ENCODE data around the gene ST8SIA6.
A peak's percentile ranks its signal among the peaks of the same experiment; 100 is the strongest.

ST8SIA6 gene

GRCh38 chr10:17386021-17386420 is 68.4 kb downstream of the ST8SIA6 start:
- DNase-seq (ENCODE audit: low read depth in 2 of 2) = no peak

- DNase-seq (ENCODE audit: low read depth in 2 of 2) = no peak
Measured at GRCh38 chr10:17385066-17385465, 69.3 kb downstream of the ST8SIA6 start.

- no peak for DNase-seq (ENCODE audit: low read depth in 2 of 2)
Measured at GRCh38 chr10:17383801-17384555, 70.4 kb downstream of the ST8SIA6 start.

GRCh38 chr10:17381502-17382142 is 72.8 kb downstream of the ST8SIA6 start:
- no peak for DNase-seq (ENCODE audit: low read depth in 2 of 2)

- DNase-seq (ENCODE audit: low read depth in 2 of 2) = no peak
Measured at GRCh38 chr10:17380888-17381287, 73.5 kb downstream of the ST8SIA6 start.

GRCh38 chr10:17380016-17380415 is 74.4 kb downstream of the ST8SIA6 start:
- DNase-seq (ENCODE audit: low read depth in 2 of 2) = no peak

GRCh38 chr10:17379151-17379690 is 75.2 kb downstream of the ST8SIA6 start:
- DNase-seq (ENCODE audit: low read depth in 2 of 2) = no peak

GRCh38 chr10:17375936-17376584 is 78.3 kb downstream of the ST8SIA6 start:
- peak in 1 of 2 donors; percentile 4 for DNase-seq (ENCODE audit: low read depth in 2 of 2)

GRCh38 chr10:17368708-17369272 is 85.6 kb downstream of the ST8SIA6 start:
- DNase-seq (ENCODE audit: low read depth in 2 of 2) = no peak

GRCh38 chr10:17366705-17367104 is 87.7 kb downstream of the ST8SIA6 start:
- no peak for DNase-seq (ENCODE audit: low read depth in 2 of 2)

- DNase-seq (ENCODE audit: low read depth in 2 of 2) = no peak
Measured at GRCh38 chr10:17365402-17365801, 89.0 kb downstream of the ST8SIA6 start.

GRCh38 chr10:17358461-17358860 is 95.9 kb downstream of the ST8SIA6 start:
- DNase-seq (ENCODE audit: low read depth in 2 of 2) = no peak

GRCh38 chr10:17357781-17358180 is 96.6 kb downstream of the ST8SIA6 start:
- DNase-seq (ENCODE audit: low read depth in 2 of 2) = no peak

- DNase-seq (ENCODE audit: low read depth in 2 of 2) = no peak
Measured at GRCh38 chr10:17356820-17357219, 97.6 kb downstream of the ST8SIA6 start.

GRCh38 chr10:17354781-17355180 is 99.6 kb downstream of the ST8SIA6 start:
- no peak for DNase-seq (ENCODE audit: low read depth in 2 of 2)

GRCh38 chr10:17353568-17354300 is 100.7 kb downstream of the ST8SIA6 start:
- DNase-seq (ENCODE audit: low read depth in 2 of 2) = no peak

- DNase-seq (ENCODE audit: low read depth in 2 of 2) = no peak
Measured at GRCh38 chr10:17352583-17352982, 101.8 kb downstream of the ST8SIA6 start.

GRCh38 chr10:17351506-17351905 is 102.9 kb downstream of the ST8SIA6 start:
- DNase-seq (ENCODE audit: low read depth in 2 of 2) = no peak

GRCh38 chr10:17349717-17350116 is 104.7 kb downstream of the ST8SIA6 start:
- no peak for DNase-seq (ENCODE audit: low read depth in 2 of 2)

- DNase-seq (ENCODE audit: low read depth in 2 of 2) = no peak
Measured at GRCh38 chr10:17348501-17349349, 105.7 kb downstream of the ST8SIA6 start.
